Measurements from ENCODE around the gene MB21D2.
A peak's percentile ranks its signal among the peaks of the same experiment; 100 is the strongest.

The MB21D2 gene

GRCh38 chr3:192920411-192920810 is 2.8 kb upstream of the MB21D2 start:
- peak; percentile 8 to 38 for DNase-seq

DNA sequence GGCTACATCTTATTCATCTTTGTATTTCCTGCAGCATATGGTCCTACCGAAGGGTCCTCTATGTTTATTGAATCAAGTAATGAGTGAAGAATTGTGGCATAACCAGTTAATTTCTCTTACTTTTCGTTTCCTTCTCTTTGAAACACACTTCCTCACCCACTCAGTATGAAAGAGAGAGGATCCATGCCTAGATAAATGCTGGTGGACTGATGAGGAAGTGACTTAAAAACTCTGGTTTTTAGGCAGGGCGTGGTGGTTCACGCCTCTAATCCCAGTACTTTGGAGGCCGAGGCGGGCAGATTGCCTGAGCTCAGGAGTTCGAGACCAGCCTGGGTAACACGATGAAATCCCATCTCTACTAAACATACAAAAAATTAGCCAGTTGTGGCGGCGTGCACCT is 2.2 kb upstream of the MB21D2 start:
- DNase-seq, result no peak

GRCh38 chr3:192918275-192918588 is 576 bp upstream of the MB21D2 start:
- no peak for DNase-seq

GRCh38 chr3:192917028-192917403 is 640 bp downstream of the MB21D2 start:
- DNase-seq, result peak; percentile 52 to 63

DNA sequence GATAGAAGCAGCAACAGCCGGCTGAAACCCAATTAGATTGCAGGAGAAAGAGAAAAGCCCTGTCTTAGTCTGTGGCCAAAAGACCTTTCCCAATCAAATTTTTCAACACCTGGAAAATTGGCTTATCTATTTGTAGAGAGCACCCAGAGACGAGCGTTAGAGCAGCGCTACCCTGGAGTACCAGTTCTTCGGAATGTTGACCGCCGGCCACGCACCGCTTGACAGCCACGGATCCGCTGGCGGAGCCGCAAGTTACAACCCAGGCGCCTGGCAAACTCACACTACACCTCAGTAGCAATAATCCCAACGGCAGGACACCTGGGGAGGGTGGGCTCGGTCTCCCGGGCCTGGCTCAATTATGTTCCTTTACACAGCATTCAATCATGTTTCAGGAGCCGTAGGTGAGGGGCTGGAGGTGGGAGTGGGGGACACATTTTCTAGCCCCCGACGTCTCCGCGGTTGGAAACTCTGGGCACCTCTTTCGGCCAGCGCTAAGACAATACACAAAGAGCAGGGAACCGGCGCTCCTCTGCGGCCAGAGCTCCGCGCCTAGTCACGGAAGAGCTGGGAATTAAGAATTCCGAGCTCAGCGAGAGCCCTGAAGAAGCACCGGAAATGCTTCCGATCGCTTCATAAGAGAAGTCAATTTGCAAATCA is 1.2 kb downstream of the MB21D2 start:
- no peak for DNase-seq

DNA sequence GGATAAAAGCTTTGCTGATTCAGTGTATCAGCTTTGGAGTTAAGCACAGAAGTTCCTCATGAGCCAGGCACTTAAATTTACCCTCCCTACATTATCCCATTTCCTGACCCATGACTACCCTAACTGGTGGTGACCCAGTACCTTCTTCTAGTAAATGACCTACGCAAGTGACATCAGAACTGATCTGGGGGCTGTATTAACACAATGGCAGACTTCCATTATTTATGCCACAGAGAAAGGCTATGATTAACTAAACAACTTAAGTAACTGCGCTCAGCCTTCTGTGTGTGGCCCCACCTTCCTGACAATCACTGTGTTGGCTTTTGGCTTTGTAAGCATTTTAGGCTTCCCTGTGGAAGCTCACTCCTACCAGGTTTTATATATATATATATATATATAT is 1.9 kb downstream of the MB21D2 start:
- no peak for DNase-seq

DNA sequence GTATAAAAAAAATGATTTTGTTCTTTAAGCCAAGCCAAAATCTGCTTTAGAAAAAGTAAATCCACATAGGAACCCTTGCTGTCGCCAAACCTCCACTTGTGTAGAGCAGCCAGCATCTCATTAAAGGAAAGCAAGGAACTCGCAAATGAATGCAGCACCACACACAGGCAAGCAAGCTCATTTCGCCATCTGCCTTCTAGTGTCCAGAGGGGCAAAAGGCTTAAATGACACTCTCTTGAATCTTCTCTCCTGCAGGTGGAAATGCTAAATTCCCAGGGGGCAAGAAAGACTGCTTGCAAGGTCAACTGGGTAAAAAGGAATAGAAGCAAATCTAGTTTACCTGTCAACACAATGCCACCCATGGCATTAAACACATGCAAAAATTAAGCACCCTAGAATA is 2.4 kb downstream of the MB21D2 start:
- DNase-seq, result peak; percentile 26 to 52

- DNase-seq, result no peak
These were observed 2.8 kb downstream of the MB21D2 start for GRCh38 chr3:192914848-192915247.

GRCh38 chr3:192913540-192913939 is 4.1 kb downstream of the MB21D2 start:
- DNase-seq, result no peak

- DNase-seq, result no peak
These were observed 6.4 kb downstream of the MB21D2 start for GRCh38 chr3:192911293-192911692.

DNA sequence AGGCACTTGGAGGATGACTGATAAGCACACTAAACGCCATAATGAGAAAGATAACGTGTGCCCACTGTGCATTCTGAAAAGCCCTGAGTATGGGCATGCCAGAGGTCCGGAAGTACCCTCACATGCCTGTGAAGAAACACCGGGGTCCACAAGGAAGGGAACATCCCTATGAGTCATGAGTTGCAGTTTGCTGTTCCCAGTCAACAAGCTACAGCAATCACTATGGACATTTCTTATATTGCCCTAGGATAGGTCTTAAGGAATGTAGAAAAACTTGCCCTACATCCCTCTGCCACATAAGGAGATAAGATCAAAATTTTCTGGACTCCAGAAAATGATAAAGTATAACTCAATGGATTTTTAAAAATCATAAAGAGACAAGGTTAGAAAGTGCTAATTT is 9.9 kb downstream of the MB21D2 start:
- no peak for DNase-seq

DNA sequence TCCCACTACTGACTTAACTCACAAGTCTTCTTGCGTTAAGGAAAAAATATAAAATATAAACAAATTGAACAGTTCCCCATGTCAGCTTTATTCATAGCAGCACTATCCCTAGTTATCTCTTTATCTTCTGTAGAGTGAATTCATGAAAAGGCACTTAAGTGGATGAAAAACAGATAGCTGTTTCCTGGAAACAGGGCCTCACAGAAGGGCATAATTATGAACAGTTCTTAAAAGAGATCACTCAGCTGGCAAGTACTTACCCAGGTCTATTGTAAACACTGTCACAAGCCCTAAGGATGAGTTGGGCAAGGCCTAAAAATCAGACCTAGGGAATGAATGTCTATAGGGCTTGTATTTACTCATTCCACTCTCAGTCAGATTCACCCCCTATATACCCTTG is 10.7 kb downstream of the MB21D2 start:
- peak; percentile 15 to 28 for DNase-seq

DNA sequence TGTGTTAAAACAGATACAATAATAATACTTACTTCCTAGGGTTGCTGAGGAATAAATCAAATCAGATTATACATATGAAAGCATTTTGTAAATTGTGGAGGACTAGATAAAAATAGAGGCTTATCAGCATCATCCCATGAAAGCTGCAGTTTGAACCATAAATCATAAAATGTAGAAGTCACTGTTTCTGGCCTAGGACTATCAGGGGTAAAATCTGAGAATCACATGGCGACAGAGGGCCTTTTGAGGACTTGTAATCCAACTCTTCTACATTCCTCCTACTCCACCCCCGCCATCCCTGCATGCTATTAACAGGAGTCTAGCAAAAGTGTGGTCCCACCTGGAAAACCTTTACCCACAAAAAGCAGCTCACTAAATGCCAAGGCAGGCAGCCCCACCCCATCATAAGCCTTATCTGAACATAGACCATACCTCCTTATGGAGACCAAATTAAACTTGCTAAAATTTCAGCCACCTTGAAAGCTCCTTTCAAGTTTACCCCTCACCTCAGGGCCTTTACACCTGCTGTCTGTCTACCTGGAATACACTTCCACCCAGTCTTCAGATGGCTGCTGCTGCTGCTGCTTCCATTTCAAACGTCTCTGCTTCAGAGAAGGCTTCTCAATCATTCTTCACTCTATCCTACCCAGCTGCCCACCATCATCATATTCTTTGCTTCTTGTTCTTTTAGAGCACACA is 11.5 kb downstream of the MB21D2 start:
- DNase-seq, result no peak

DNA sequence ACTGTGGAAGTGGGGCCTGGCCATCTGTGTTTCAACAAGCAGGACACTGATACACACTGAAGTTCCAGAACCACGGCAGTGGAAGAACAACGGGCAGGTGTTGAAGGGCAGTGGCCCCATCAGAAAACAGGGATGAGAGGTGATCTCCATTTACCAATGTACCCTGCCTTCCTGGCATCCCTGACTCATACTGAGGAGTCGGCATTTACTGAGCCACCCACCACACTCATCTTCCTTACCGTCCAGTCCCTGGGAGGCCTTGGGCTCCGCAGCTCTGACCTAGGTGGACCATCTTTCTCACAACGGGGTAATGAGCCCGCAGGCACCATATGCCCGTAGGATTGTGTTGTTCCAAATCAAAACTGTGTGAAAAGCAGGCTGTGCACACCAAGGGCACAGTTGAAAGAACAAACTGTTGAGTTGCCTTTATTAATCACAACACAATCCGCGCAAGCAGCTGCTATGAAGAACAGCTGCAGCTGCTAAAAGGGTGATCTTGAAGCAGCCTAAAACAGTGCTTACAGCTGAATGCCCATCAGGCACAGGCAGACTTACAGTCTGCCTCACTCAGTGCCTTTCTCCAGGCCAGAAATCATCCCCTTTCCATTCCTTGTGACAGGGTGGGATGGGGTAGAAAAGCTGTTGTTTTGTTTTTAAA is 12.9 kb downstream of the MB21D2 start:
- DNase-seq, result no peak

GRCh38 chr3:192902549-192902948 is 15.1 kb downstream of the MB21D2 start:
- DNase-seq, result no peak

- no peak for DNase-seq
These were observed 16.2 kb downstream of the MB21D2 start for GRCh38 chr3:192901435-192901834.

DNA sequence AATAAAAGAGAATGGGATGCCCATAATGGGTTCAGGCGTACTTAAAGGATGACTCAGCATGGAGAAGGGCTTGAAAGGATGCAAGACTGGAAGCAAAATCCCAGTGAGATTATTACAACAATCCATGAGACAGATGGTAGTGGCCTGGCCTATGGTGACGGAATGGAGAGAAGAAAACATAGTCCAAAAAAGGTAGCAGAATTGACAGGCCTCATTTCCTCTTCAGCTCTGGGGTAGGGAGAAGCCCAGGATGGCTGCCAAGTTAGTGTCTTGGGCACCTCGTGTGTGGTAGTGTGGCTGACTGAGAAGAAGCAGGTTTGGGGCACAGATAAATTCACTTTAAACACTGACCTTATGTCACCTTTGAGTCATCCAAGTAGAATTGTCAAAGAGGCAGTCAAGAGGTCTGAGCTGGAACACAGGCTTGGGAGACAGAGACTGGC is 18.1 kb downstream of the MB21D2 start:
- DNase-seq, result no peak

DNA sequence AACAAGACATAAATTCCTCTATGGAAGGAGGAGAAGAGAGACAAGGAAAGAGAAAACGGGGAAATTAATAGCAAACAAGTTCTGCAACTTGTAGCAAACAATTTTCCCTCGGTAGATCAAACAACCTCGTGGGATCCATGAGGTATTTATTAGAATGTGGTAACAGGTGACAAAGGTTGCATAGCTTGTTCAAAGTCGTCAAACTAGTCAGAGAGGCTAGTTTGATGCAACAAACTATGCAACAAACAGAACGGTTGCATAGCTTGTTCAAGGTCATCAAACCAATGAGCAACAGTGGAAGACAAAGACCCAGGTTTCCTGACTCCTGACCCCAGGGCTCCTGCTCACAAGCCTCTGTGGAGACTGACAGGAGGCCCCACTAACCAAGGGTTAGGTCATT is 20.7 kb downstream of the MB21D2 start:
- DNase-seq, result no peak

- DNase-seq, result no peak
These were observed 21.4 kb downstream of the MB21D2 start for GRCh38 chr3:192896208-192896607.

- no peak for DNase-seq
These were observed 23.0 kb downstream of the MB21D2 start for GRCh38 chr3:192894676-192895075.

DNA sequence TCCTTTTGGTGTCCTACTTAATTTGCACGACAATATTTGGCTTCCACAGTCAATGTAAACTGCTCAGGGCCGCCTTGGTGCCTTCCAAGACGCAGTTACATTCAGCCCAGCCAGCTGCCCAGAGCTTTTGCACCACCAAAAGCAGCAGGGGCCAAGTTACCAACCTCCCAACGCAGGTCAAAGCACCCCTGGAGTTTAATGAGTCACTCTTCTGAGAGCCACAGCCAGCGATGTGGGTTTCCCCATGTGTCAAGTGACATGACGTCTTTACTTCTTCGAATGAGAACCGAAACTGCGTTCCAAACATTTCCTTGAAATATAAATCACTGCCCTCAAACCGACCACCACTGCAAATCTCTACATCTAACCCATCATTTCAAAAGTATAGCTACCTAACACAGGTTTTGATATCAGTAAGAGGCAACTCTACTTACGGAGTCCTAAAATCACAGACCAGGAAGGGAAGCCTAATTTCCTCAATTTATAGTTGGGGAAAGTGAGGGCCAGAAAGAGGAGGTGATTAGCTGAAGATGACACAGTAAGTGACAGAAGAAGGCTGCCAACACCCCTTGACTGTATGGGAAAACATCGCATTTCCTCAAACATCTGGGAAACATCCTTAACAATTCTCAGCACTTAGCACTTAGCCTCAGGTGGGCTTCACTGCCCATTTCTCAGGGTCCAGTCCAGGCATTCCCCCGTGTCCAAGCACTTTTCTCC is 24.5 kb downstream of the MB21D2 start:
- no peak for DNase-seq

- no peak for DNase-seq
These were observed 27.0 kb downstream of the MB21D2 start for GRCh38 chr3:192890347-192891335.

GRCh38 chr3:192889679-192890078 is 28.0 kb downstream of the MB21D2 start:
- no peak for DNase-seq
